Measurements from ENCODE around the gene TMC4.
A peak's percentile ranks its signal among the peaks of the same experiment; 100 is the strongest.

The TMC4 gene

DNA sequence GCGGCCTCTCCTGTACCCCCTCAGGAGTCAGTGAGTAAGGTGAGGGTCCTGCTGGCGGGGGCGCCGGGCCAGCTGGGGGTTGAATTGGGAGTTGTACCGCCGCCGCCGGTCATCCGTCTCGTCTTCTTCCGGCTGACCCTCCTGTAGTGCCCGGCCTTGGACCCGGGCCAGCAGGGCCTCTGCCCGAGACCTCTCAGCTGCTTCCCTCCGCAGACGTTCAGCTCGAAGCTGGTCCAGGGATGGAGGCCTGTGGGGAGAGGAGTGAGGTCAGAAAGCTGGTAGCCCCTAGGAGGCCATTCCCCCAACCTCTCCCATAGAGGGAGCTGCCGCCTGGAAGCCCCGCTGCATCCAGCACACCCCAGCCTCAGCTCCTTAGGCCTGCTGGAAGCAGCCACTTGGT is 17.3 kb downstream of the TMC4 start:
- no peak for DNase-seq (ENCODE audit: low spot score)

DNA sequence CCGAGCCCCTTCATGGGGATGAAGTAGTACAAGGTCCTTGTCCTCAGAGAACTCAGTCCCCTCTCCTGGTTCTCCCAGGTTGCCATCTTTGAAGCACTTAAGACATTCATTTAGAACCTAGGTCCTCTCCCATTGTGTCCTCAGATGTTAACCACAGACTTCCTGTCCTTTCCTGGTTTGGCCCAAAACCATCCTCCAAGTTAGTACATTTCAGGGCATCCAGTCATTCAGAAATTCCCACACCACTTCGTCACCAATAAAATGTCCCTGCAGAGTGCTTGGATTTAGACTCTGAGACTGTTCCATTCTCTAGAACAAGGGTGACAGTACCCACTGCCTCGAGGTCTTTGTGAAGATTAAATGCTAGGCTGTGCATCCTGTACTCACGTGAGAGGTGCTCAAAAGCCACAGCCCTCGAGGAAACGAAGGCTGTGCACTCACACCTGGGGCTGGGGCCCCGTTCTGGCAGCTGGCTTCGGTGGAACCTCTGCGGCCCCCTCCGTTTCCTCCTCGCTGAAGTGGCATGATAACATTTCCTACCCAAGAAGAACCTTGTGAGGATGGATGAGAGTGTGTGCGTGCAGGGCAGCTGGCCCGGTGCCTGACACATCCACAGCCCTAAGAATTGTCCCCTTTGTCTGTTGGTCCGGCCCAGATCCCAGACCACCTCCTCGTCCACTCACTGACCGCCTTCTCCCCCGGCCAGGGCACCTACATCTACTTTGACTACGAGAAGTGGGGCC is 18.2 kb downstream of the TMC4 start:
- DNase-seq (ENCODE audit: low spot score): no peak

DNA sequence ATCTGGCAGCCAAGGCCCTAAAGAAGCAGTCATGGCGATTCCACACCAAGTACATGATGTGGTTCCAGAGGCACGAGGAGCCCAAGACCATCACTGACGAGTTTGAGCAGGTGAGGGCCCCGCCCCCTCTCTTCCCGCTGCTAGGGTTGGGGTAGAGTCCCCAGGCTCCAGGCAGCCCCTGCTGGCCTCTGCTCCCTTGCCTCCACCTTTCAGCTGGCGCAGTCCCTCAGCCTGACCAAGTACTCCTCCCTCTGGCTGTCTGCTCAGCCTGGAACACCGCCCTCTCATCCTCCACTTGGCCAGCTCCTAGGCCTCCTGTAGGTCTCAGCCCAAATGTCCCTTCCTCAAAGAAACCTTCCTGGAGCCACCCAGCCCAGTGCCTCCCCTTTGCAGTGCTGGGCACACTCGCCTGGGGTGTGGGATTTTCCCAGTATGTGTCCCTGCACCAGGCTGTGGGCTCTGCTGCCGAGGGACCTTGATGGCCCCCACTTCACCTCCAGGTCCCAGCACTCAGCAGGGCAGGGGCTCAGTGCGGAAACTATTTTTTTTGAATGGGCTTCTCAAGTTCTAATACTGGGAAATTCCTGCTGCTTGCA is 19.1 kb downstream of the TMC4 start:
- DNase-seq (ENCODE audit: low spot score): no peak

DNA sequence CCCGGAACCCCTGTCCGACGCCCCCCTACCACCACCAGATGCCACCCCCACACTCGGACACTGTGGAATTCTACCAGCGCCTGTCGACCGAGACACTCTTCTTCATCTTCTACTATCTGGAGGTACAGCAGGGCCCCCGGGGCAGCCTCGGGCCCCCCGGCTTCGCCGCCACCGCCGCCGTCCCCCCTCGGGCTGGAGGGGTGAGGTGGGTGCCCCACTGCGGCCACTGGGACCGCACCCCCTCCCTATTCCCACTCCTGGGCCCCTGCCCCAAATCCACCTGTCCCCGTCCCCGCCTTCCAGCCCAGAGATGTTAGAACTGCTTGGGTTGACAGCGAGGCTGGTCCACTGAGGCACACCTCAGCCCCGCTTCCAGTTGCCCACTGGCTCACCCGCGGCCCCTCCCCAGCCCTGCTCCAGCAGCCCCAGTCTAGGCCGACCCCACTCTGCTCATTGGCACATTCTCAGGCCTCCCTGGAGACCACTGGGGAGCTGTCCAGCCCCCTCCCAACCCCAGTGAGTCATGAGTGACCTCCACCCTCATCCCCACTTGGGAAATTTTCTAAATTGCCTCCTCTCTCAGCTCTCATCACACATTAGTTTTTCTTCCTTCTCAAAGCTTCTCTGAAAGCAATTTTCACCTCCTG is 20.0 kb downstream of the TMC4 start:
- DNase-seq (ENCODE audit: low spot score): no peak

DNA sequence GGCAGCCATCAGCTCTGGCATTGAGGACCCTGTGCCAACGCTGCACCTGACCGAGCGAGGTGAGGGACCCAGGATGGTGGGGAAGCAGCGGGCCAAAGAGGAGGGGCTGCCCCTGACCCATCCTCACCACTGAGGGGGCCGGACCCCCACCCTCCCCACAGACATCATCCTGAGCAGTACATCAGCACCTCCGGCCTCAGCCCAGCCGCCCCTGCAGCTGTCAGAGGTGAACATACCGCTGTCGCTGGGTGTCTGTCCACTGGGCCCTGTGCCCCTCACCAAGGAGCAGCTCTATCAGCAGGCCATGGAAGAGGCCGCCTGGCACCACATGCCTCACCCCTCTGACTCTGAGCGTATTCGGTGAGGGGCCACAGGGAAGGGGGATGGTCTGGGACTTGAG is 20.7 kb downstream of the TMC4 start:
- no peak for DNase-seq (ENCODE audit: low spot score)

DNA sequence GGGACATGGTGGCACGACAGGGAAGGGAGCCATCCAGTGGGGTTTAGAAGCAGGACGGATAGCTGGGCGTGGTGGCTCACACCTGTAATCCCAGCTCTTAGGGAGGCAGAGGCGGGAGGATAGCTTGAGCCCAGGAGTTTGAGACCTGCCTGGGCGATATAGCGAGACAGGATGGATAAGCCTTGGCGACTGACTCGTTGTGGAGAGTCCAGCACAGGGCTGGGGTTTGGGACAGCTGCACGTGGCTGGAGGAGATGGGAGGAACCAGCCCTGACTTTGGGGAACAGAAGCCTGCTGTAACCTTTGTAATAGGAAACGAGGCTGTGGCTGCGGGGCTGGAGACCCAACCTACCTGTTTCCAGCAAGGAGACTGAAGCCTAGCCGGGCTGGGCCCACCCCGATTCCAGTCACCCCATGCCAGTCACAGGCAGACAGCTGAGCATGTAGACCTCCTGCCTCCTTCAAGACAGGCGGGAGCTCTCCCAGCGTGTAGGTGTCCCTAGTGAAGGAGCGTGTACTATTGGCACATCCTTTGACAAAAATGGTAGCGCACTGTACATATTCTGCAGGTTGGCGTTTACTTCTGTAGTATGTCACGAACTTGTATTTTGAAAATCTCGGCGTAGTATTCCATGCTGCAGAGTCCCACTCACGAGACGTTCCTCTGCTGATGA is 21.5 kb downstream of the TMC4 start:
- DNase-seq (ENCODE audit: low spot score): no peak

DNA sequence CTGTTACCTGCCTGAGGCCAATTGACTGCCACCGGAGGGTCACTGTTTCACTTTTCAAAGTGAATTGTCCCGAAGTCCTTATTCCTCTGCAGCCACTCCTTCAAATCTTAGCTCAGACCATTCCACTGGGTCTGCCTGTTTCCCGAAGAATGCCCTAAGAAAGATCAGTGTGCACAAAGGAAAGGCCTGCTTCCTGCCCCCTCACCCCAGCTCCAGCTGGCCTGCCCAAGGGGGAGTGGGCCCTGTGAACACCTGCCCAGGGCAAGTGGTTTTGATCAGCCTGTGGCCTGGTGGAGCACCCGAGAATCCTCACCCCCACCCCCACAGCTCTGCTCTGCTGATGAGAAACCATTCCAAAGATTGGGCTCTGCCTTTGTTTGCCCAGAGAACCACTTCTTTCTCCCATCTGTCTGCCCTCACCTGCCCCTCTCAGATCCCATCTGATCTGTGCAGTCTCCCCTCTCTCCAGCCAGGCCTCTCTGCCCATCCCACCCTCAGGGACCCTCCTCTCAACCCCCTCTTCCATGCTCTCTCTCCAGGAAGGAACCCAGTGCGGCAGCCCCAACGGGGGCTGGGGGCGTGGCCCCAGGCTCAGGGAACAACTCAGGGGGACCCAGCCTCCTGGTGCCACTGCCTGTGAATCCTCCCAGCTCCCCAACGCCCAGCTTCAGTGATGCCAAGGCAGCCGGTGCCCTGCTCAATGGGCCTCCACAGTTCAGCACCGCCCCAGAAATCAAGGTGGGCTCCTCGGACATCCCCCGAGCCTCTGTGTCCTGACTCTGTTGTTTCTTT is 23.7 kb downstream of the TMC4 start:
- no peak for DNase-seq (ENCODE audit: low spot score)

DNA sequence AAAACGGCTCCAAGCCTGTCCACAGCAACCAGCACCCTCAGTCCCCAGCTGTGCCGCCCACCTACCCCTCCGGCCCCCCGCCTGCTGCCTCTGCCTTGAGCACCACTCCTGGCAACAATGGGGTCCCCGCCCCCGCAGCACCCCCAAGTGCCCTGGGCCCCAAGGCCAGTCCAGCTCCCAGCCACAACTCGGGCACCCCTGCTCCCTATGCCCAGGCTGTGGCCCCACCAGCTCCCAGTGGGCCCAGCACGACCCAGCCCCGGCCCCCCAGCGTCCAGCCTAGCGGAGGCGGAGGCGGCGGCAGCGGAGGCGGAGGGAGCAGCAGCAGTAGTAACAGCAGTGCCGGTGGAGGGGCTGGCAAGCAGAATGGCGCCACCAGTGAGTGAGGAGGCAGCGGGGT is 24.8 kb downstream of the TMC4 start:
- DNase-seq (ENCODE audit: low spot score): no peak

DNA sequence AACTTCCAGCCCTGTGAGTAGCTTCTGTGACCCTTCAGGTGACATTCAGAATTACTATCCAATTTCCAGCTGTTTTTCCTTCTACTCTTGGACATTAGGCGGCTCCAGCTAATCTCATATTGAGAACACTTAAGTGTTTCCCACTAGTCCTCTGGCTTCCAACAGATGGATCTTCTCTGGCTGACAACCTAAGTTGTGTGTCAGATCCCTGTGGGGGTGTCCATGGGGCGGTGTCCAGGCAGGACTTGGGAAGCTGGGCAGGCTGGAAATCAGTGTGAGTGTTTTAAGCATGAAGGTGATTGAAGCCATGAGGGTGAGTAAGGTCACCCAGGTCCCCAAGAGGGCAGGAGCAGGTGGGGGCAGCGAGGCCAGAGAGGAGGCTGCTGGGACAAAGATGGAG is 25.3 kb downstream of the TMC4 start:
- DNase-seq (ENCODE audit: low spot score): no peak

DNA sequence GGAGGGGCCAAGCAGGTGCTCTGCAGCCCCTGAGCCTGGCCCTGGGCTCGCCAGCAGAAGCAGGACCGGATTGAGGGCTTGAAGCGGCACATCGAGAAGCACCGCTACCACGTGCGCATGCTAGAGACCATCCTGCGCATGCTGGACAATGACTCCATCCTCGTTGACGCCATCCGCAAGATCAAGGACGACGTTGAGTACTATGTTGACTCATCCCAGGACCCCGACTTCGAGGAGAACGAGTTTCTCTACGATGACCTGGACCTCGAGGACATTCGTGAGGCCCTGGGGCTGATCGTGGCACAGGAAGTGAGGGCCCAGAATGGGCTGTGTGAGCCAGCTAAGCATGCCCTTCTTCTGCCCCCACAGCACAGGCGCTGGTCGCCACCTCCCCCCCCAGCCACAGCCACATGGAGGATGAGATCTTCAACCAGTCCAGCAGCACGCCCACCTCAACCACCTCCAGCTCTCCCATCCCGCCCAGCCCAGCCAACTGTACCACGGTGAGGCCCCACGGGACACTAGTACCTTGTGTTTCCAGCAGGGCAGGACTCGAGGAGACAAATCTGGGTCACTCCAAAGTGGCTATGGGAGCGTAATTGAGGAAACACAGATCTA is 27.3 kb downstream of the TMC4 start:
- DNase-seq (ENCODE audit: low spot score): no peak

DNA sequence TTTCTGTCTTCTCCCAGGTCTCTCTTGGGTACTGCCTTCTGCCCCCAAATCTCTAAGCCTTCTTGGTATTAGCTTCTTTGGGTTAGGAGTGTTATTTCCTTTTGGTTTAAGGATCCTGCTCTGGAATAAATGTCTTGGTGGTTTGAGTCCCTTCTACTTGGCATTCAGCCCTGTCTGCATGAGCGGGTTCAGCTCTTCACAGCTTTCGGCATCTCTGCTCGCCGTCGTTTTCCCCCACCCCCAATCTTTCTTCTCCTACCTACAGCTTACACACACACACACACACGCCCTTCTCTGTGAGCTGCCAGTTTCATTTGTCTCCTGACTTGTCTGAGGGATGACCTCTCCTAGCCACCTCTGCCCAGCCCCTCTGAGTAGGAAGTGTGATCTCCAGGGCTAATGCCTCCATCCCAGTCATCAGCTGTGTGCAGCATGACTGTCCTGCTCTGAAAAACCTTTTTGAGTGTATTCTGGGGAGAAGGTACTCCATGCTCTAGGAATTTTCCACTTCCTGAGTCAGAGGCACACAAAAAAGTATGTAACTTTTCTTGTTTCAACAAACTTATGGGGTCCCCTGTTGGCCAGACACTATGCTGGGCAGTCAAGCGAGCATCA is 30.7 kb downstream of the TMC4 start:
- DNase-seq (ENCODE audit: low spot score): no peak

DNA sequence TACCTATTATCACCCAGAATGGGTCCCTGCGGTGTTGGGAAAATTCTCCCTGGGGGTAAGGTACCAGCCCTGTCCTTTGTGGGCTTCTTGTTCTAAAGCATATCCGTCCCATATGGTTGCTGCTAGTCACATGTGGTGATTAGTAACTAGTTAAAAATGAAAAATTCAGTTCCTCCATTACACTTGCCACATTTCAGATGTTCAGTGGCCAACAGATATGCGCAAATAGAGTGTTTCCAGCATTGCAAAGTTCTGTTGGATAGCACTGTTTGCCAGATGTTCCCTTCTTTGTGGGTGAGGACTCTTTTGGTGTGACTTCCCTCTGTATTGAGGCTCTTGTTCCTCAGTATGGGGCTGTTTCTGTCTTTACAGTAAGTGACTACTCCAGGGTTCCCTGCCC is 31.6 kb downstream of the TMC4 start:
- no peak for DNase-seq (ENCODE audit: low spot score)

DNA sequence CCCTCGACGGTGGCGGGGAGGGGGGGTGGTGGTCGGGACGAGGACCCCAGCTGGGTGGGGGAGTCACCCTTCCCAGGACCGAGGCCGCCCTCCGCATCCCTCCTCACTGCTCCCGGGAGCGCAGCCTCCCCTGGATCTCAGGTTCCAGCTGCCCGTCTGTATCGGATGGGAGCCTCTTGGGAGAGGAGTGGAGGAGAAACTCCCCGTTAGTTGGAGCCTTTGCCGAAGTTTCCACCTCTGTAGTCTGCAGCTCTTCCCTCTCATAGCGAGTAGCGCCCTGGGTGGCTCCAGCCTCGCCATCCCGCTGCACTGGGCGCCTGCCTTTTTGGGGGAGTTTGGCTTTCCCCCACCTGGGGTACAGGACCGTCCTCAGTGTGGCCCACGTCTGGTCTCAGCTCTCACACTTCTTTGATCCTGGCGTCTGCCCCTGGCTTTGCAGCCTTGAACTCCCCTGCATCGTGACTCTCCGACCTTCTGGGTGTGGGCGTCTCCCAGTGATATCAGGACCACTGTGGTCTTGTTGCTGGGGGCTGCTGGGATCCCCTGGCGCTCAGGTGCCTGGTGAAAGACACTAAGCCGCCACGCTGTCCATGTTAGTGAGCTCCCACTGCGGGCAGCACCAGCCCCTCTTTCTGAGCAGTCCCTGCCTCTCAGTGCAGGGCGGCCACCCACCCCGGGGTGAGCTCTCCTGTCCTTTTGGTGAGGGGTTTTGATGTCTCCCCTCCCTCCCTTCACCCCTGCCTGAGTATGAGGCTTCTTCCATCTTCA is 34.3 kb downstream of the TMC4 start:
- no peak for DNase-seq (ENCODE audit: low spot score)

DNA sequence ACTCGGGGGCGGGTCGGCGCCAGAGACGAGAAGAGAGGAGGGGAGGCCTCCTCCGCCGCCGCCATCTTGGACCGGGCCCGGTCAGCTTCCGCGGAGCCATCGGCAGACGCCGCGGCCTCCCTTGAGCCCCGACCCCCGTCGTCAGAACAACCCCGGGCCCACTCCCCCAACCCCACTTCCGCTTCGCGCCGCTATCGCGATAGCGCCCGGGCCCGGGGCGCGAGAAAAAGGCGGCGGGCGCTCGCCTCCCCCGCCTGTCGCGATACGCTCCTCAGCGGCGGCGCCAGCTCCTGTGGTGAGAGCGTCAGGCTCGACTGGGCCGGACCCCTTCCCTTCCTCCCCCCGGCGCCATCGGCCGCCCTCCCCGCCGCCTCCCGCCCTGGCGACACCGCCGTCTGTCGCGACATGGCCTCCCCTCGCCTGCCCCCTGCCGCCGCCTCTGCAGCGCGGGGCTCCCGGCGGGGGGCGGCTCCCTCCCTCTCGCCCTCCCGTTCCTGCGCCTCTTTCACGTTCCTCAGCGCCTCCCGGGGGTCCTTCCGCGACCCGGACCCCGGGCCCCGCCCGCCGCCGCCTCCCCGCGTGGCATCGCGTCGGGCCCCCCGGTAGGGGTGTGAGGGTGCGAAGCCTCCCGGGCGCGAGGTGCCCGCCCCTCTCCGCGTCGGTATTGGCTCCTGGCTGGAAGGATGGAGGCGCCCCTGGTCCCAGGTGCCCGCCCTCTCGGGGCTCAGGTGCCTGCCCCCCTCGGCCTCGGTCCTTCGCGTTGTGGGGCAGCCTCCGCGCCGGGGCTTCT is 35.1 kb downstream of the TMC4 start, which contains the start of gene CNOT3:
CNOT3 (plus strand) TSS at position 64 of the 790 bp plus-strand sequence. CDS start 5,217 bp downstream, outside the sequence.
- no peak for DNase-seq (ENCODE audit: low spot score)

DNA sequence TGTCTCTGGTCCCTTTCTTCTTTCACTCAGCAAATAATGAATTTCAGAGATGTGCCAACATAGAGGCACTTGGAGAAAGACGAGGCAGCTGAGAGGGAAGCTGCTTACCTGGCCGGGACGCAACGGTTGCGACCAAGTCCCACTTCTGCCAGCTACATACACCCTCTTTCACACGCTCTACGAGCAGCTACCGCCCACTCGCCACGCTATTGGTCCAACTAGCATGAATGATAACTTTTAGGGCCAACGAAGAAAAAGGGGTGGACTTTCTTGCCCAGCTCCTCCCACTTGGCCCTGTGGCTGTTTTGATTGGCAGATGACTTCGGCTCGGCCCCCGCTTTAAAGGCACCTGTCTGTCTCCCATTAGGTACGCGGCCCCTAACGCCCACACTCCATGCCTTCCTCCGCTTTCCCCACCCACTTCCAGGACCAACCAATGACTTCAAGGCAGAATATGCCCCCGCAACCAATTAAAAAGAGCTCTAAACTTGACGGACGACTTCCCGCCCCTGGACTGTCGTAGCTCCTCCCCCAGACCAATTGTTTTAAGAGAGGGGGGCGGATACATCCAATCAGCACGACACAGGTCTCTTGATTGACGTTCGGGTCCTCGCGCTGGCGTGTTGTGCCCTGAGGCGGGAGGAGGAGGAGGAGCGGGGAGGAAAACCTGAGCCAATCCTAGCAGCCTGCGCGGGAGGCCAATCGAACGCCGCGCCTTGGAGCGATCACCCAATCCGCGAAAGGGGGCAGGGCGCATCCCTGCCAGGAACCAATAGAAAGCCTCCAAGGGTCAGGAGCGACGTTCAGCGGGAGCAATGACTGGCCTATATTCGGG is 35.9 kb downstream of the TMC4 start:
- peak; percentile 100 for DNase-seq (ENCODE audit: low spot score)

DNA sequence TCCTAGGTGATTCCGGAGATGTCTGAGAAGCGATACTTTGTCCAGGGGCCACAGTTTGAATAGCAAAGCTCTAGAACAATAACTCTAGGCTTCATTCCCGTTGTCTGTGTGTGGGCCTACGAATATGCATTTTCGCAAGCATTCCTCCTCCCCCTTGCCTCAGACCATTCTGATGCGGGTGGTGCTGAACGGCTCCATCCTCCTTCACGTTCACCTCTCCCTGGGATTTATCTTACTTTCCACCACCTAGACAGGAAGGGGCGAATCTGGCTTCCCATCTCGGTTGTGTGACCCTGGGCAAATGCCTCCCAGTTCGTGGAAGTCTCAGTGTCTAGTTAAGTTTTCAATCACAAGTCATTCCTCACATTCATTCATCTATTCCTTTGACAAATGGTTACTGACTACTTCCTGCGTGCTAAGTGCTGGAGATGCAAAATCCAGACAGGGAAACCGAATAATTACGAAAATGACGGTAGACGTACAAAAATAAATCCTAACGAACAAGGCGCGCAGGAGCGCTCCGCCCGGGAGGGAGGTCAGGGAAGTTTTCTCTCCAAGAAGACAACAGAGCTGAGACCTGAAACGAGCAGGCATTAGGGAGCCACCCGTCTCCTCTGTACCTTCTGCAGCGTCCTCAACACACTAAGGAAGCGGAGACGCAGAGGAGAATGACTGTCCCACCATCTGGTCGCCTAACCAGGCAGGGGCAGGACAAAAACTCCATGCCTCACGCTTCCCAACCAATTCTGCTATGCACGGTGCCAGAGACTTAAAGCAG is 36.7 kb downstream of the TMC4 start:
- DNase-seq (ENCODE audit: low spot score): no peak

DNA sequence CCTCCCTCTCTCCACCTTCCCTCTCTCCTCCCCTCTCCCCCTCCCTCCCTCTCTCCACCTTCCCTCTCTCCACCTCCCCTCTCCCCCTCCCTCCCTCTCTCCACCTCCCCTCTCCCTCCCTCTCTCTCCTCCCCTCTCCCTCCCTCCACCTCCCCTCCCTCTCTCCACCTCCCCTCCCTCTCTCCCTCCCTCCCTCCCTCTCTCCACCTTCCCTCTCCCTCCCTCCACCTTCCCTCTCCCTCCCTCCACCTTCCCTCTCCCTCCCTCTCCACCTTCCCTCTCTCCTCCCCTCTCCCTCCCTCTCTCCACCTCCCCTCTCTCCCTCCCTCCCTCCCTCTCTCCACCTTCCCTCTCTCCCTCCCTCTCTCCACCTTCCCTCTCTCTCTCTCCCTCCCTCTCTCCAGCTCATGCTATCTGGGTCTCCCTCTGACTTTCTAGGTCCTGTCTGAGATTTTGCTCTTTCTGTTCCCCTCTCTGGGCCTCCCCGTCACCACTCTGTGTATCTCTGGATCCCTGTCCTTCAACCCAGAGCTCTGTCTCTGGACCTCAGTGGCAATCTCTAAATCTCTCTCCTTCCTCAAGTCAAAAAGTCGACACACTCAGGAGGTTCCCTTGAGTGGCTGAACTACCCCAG is 38.9 kb downstream of the TMC4 start:
- no peak for DNase-seq (ENCODE audit: low spot score)

All from globus pallidus (tissue), 1 donor.